Measurements from ENCODE around the gene PCARE.
"Not testable (repeated sequence)": the region's sequence is repeated elsewhere in the genome, so short reads cannot be mapped to it uniquely, and the experiment has no call there.

Gene PCARE

DNA sequence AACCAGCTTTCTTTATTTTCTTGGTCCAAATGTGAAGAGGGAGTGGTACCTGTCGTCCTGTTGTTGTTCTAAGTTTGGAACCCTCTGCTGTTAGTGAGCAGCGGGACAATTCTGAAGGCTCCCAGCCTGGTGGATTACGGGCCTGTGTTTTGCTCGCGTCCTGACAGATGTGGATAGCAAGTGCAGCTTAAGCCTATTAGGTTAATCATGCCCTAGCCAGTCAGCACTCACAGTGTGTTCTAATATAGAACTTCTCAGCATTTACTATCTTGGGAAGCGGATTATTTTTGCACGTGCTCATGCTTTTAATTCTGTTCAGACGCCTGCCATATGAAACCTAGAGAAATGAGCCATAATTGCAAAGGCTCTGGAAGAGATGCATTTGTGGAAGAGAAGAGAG, at the start of gene PCARE:
Gene PCARE, minus strand, starts transcription at position 113 of the 400 bp plus-strand sequence. CDS start 262 bp downstream, outside the sequence.
- no peak for DNase-seq

DNA sequence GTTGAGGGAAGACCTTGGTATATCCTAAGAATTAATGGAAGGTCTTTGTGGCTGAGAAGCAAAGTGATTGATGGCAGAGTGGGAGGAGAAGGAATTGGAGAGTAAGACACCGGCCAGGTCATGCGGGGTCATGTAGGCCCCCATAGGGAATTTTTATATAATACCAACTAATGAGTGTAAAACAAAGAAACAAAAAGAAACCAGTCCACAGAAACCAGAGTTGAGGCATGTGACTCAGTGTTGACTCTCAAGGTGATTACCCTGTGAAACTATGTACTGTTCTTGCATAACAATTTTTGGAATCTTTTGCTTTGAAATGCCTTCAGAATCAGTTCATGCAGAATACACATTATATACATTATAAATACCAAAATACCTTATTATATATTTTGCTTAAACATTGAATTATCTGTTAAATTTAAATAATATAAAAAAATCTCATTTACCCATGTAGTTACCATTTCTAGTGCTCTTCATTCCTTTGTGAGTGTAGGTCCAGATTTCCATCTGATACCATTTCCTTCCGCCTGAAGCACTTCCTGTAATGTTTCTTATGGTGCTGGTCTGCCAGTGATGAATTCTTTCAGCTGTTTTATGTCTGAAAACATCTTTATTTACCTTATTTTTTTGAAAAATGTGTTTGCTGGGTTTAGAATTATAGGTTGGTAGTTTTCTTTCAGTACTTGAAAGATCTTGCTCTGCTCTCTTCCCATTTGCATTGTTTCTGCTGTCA, 49.5 kb upstream of the PCARE start:
- DNase-seq: no peak

DNA sequence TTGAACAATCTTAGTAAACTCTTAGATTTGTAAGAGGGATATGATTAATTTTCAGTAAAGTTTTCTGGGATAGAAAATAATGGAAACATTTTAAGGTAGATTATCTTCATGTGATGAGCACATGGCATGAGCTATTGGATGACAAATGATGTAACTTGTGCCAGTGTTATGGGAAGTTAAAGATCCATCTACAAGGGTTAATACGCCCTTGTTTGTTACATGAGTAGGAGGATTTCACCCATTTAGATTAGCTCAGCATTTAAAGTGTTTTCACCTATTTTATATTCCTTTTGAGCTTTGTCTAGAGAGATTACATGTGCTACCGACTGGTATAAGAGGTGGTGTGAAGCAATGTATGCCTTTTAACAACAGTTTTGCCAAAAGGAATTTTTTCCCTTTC, 46.5 kb upstream of the PCARE start:
- no peak for DNase-seq

DNA sequence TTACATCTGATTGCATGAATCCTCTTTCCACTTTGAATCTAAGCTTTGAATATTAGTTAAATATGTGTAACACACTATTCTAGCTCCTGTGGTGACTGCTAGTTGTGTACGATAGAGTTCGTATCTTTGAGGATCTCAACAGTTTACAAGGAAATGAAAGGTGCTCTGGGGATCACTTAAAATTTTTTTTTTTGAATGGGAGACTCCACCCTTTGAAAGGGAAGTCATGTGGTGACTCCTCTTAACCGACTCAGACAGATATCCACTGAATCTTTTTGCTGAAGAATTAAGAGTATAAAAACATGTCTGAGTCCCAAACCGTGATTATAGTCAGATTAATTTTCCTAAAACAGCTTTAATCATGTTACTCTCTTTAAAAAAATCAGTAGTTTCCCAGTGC, 44.9 kb upstream of the PCARE start:
- no peak for DNase-seq

DNA sequence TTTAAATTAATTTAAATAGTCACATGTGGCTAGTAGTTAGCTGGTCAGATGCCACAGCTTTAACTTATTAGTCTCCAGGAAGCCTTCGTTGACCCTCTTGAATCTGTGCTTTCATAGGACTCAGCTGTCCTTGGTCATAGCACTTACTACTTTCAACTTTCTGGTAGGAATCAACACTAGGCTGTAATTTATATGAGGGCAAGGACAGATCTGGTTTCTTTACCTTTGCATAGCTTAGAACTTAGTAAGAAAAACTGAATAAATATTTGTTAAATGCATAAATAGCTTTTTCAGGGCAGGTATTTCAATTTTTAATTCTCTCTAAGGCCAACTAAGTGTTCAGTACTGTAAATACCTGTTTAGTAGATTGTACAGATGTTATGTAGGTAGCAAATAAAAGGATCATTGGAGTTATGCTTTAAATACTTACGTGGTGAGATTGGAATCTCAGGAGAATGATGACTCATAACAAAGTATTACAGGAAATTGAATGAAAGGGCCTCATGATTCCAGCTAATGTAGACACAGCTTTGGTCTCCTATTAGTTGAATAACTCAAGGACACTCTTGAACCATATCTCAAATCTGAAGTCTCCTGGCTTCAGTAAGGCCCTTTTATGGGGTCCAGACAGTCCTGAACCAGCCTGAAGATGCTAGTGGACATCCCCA, 43.4 kb upstream of the PCARE start:
- no peak for DNase-seq

DNA sequence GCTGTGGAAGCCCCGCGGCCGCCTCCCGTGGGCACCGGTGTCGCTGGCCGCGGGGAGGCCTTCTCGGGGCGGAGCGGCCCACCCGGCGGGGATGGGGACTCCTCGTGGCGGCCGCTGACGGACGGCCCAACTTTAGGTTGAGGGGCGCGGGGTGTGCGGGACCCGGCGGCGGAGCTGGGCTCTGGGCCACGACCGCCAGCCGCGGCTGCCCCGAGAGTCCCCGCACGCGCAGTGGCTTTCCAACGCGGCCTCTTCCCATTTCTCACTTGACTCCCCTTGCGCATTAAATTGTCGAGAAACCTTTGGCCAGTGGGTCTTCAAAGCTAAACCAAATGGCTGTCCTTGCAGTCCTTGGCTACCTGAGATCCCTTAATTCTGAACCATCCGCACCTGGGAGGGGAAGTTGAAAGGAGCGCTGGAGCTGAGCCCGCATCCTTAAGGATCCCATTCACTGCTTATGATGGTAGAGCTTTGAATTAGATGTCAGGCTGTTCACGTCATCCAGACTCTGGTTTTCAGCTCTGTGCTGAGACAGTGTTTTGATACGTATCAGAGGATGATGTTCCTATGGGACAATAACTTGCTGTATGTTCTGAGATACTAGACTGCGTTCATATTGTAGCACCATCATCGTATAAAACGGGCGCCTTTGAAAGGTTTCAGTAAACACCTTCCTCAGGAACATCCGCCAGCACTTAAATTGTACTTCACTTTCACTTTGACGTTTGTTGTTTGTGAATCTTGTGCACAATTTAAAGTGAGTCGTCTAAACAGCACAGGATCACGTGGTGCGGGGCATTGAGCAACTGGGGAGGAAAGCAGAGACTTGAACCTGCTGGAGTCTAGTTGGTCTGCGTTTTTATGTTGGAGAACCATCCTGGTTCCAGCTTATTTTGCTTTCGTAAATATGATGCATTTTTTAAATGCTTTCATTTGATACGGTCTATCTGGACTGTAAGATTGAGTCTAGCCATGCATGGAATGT, 41.8 kb upstream of the PCARE start:
- peak; percentile 71 for DNase-seq

DNA sequence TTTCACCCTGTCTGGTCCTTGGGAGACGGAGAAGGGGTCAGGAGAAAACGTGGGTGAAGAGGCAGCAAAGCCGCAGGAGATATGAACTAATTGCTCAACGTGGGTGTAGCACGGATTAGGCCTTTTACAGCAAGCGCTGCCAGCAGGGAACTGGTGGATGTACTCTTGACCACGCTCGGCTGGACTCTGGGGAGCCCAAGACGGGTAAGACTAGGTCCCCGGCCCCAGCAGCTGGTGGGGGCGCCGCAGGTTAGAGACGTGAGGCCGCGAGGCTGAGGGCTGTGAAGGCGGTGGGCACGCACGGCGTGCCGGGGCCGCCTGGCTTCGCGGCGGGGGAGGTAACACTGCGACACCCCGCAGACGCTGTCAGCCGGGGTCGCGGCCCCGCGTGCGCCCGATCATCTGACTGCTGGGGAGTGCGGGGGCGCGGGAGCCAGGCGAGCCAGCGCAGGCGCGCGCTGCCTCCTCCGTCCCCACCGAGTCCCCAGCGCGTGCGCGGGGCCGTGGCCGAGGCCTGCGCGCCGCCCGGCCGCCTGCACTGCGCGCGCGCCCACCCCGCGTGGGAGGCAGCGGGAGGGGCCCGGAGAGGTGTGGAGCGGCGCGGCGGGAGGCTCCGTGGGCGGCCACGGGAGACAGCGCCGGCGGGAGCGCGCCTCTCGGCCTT, 40.8 kb upstream of the PCARE start, which contains the start of gene CLIP4:
Gene CLIP4, plus strand, starts transcription at position 470 of the 664 bp plus-strand sequence. CDS start 5,974 bp downstream, outside the sequence.
- no peak for DNase-seq

DNA sequence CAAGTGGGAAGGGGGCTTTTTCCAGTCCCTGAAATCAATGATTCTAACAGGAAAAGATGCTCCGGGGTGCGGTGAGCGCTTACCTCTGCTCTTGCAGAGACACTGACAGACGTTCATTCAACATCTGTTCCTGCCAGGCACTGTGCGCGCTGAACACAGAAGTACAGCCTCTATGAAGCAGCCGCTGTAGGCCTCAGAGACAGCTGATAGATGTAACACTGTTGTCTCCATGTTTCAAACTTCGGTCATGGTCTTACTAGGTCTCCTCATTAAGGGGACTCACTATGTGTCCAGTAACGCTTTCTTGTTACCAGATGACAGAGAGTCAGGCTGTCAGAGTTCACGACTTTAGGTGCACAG, 40.2 kb upstream of the PCARE start:
- DNase-seq: peak; percentile 36

DNA sequence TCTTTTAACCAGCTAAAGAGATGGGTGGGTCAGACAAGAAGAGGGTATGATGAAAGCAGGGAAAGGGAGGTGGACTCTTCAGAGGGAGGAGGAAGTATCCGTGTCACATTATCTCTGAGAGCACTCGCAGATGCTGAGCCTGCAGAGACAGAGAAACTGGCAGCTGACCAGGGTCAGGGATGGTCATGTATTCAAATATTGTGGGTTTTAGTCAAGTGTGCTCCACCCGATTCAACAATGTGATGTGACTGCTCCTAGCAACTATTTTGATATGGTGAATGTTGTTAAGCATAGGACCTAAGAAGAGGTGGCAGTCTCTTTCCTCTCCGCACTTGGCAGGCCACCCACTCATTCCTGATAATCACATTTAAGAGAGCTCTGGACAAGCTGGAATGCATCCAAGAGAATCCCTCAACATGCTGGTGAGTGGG, 39.6 kb upstream of the PCARE start:
- peak; percentile 34 for DNase-seq

DNA sequence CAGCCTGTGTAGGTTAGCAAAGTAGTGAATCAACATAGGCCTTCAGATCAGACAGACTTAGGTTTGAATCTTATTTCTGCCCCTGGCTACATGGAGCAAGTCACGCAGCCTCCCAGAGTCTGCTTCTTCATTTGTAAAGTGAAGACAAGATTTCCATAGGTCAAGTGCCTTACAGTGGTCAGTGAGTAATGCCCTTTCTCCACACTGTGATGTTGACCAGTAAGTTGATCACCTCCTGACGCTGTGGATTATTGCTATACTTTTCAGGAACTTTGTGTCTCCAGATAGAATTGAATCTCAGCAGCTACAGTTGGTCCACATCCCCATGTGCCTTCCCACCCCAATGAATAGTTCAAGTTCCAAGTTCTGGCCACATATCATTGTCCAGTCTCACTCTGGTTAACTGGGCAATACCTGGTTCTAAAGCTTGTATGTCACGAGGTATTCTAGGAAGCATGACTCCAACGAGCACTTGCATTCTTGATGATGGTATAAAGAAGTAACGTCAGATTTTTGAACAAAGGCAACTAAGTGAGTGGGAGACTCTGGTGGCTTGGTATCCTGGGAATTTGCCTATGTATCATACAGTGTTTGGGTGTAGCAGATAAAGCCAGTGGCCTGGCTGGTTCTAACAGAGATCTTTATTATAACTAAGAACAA, 38.8 kb upstream of the PCARE start:
- no peak for DNase-seq

DNA sequence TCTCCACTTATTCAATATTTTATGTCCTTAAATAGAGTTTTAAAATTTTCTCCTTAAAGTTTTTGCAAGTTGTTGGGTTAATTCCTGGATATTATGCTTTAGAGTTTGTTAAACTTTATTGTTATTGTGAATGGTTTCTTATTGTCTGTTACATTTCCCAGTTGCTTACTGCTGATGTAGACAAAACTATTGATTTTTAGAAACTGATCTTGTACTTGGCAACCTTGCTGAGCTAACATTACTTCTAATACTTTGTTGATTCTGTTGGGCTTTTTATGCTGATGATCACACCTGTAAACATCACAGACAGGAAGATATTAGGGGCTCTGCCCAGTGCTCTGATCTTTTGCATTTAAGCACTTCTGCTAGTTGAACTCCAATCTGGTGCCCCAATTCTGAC, 38.1 kb upstream of the PCARE start:
- DNase-seq: no peak

DNA sequence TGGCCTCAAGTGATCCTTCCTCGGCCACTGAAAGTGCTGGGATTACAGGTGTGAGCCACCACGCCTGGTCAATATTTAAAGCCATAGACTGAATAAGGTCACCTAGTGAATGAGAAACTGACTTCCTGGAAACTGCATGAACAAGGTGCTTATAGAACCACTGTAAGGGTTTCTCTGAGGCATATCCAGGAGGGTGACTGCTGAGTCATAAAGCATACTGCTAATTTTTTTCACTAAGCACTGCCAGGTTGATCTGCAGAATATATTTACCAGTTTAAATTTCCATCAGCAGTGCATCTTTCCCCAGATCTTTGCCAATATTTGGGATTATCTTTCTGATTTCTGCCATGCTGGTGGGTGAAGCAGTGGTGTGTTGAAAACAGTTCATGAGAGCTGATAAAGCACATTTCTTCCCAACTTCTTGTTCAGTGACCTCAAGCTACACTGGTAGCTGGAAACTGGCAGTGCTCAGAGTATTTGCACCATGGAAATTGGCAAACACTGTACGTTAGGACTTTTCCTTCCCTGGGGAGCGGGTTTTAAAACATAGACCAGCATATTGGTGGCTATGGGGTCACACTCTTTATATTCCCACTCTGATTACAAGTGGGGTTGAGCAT, 36.7 kb upstream of the PCARE start:
- no peak for DNase-seq

DNA sequence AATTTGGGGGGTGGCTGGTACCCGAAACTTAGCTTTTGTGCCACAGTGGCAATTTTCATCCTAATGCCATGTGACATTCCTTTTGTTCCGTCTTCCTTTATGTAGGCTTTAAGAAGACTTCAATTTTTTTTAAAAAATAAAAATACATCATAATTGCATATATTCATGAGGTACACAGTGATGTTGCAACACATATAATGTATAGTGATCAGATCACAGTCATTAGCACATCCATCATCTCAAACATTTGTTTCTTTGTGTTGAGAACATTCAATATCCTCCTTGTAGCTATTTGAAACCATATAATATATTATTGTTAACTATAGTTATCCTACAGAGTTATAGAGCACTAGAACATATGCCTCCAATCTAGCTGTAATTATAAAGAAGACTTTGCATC, 34.9 kb upstream of the PCARE start:
- no peak for DNase-seq

DNA sequence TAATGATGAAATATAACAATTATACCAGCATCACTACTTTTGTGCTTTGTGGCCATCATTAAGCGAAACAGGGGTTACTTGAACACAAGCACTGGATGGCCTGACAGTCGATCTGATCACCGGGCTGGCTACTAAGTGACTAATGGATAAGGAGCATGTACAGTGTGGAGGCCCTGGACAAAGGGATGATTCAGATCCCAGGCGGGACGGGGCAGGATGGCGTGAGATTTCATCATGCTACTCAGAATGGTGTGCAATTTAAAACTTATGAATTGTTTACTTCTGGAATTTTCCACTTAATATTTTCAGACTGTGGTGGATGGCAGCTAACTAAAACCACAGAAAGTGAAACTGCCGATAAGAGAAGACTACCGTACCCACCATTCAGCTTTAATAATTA, 33.9 kb upstream of the PCARE start:
- DNase-seq: no peak

DNA sequence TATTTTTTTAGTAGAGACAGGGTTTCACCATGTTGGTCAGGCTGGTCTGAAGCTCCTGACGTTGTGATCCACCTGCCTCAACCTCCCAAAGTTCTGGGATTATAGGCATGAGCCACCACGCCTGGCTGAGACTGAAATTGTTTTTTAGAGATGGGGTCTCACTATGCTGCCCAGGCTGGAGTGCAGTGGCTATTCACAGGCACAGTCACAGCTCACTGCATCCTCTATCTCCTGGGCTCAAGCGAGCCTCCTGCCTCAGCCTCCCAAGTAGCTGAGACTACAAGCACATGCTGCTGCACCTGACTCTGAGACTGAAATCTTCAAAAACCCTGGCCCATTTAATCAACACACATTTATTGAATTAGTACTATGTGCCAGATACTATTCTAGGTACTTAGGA, 33.2 kb upstream of the PCARE start:
- DNase-seq: not testable (repeated sequence)

DNA sequence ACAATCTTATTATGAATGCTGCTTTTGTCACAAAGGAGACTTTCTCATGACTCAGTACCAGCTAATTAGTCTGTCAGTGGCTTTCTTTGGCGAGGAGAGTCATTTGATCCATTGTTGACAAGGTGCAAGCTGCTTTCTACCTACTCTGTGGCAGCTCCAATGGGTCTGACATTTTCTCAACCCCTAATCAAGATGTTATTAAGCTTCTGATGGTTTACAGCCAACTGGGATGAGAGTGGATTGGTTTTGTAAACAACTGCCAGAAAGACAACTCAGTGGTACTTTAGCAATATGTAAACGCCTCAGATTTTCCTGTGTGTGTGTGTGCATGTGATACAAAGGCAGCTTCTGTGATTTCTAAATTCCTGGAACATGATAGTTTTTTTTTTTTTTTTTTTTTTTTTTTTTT, 32.7 kb upstream of the PCARE start:
- no peak for DNase-seq

DNA sequence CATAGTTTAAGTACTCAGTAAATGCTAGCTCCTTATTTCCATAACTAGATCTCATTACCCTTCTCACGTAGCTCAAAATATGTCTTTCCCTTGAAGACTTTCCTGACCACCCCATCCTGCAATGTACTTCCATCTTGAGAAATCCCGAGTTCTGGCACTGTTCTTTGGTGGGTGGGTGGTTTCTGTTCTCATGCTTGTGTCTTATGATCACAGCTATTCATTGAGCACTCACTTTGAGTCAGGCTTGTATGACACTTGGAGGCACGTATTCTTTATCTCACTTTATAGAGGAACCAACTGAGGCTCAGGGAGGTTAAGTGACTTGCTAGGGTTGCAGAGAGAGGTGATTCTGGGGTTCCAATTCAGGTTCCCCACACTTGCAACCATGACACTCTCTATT, 31.9 kb upstream of the PCARE start:
- no peak for DNase-seq

DNA sequence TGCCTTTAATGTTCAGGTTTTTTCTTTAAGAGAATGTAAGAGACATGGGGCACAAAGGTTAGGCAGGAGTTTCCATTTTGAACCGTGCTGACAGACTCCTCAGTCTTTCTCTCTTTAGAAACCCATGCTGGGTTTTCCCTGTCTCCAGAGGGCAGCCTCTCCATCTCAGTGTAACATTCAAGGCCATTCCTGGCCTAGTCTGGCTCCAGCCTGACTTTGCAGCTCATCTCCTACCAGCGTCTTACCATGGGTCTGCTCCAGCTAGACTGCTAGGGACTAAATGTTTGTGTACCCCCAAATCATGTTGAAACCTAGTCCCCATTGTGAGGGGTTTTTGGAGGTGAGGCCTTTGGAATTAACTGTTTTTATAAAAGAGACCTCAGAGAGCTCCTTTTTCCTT, 31.1 kb upstream of the PCARE start:
- no peak for DNase-seq

DNA sequence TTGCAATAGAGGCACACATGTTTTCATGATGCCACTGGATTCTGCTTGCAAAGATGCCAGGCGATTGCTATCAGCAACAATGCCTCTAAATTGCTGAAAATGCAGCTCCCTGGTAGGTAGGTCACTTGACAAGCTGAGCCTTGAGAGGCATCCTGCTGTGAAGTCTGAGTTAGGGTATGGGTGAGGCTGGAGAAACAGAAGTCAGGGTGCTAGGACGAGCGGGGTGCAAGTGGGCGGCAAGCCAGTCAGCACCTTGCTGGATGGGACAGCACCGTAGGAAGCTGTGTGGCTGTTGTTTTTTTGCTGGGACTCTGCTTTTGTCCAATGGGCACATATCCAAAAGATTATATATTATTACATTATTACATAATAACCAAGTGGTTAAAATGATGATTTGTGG, 30.4 kb upstream of the PCARE start:
- DNase-seq: no peak

DNA sequence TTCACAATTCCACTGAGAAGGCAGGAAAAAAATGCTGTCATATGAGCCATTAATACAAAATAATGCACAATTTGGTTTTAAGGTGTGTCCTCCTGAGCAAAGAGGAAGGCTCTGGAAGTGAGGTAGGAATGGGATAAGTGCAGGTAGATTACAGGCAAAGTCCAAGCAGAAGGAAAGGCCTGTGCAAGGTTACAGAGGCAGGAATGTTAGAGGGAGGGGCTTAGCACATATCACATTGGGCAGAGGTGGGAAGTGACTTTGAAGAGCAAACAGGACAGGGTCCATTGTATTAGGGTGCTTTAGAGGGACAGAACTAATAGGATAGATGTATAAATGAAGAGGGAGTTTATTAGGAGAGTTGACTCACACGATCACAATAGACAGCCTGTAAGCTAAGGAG, 26.2 kb upstream of the PCARE start:
- DNase-seq: no peak

DNA sequence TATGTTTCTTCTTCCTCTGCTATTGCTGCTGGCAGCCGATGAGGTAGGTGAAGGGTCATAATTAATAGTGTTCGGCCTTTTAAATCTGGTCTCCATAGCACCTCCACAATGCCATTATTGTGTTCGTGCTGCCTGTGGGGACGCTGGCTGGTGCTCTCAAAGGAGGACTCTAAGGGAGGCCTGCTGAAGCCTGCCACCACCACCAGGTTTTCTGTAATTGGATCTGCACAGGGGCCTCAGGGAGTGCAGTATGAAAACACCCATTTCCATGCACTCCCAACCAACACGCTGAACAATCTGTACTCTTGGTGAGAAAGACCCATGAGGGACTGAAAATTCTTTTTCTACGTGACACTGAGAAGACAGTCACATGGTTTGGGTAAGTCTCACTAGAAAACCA, 23.2 kb upstream of the PCARE start:
- no peak for DNase-seq

DNA sequence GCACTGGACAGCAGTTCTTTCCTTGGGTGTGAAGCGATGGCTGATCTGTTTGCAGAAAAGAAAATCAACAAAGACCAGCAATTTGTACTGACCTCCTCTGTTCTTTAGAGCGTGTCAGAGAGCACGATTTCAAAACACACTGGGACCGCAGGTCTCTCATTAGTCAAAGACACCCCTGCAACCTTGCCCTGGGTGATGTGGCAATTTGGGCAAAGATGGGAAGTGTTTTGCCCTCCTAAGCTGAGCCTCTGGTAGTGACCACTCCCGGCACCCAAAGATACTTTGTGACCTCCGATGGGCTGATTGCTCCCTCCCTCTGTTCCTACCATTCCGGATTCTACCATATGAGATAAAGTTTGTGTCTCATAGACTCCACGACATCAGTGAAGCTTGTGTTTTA, 22.6 kb upstream of the PCARE start:
- DNase-seq: no peak

All from SHP77 treated with DMSO at 0.1 percent for 48 hours (cell line).